ENCODE results near the gene SLC35B1. TPM values are rescaled to one million over a fixed set of nuclear protein-coding genes. Genes with fewer than 3 reads are reported as not detected.
A peak's percentile ranks its signal among the peaks of the same experiment; 100 is the strongest.

The SLC35B1 gene
- total and polyA plus RNA-seq, 2 of the 4 experiments (the other 2 are of a cell fraction), result 66.4 to 86.2 TPM

DNA sequence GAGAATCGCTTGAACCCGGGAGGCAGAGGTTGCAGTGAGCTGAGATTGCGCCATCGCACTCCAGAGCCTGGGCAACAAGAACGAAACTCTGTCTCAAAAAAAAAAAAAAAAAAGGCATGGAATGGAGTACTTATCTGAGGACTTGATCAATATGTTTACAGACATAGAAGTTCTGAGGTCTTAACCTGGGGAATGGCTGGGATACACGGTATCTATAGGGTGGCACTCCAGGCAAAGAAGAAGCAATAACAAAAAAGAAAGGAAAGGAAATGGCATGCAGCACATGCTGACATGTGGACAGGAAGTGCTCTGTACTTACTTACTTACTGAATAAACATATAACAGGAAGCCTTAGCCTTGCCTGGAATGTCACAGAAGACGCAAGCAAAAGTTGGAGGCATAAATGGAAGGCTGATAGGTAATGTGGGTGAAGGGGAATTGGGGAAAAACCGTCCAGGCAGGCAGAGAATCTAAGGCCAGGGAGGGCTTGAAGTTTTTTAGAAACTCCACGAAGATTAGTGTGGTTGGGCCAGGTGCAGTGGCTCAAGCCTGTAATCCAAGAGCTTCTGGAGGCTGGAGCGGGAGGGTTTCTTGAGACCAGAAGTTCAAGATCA, 19.8 kb downstream of the SLC35B1 start:
- CTCF ChIA-PET, result interaction anchor here (1.5 kb wide), 1 partner anchor 118 kb away, joined by 4 read pairs; no protein-coding TSS in a partner anchor

More for the DNA sequence above, 19.8 kb downstream of the SLC35B1 start:
- DNase-seq (peak; percentile 61), ATAC-seq (ENCODE audit: low read depth) (peak; percentile 63; the same call in 1 of the 2 replicates)
- intact Hi-C loops (cut with micrococcal nuclease), result no loop called here
- Histone ChIP-seq H3K4me3 (ENCODE audit: insufficient read depth, low read depth, low read length) (no peak overlapping the region), H3K9ac (ENCODE audit: low read depth, low read length) (no peak overlapping the region), H4K5ac (ENCODE audit: low read depth, low read length) (peak overlapping the region; percentile 19), H2BK120ac (ENCODE audit: low read depth, low read length) (peak overlapping the region; percentile 70), H4K8ac (ENCODE audit: low read depth in 2 of 2, low read length in 2 of 2) (peak overlapping the region; percentile 51 to 99), H3K4me1 (ENCODE audit: control insufficient read depth, insufficient read depth, low read length) (peaks cover 2% of the 10 kb centered on the region; the same call in 1 of the 2 replicates), H4K91ac (ENCODE audit: insufficient read depth, low read depth, low read length) (peak overlapping the region; percentile 70), H3K9me1 (ENCODE audit: insufficient read depth, low read length) (peaks cover 8% of the 10 kb centered on the region), H3K56ac (ENCODE audit: extremely low read depth, insufficient read depth, low read length) (no peak overlapping the region), H3K23ac (ENCODE audit: low read depth, low read length) (peak overlapping the region; percentile 13; the same call in 1 of the 2 replicates), H3K4me2 (ENCODE audit: low read depth, low read length) (no peak overlapping the region), H3K4ac (ENCODE audit: low read depth, low read length) (peak overlapping the region; percentile 57), H2BK20ac (ENCODE audit: low read depth, low read length) (peak overlapping the region; percentile 18), H3K27me3 (ENCODE audit: control insufficient read depth, insufficient read depth, low read length) (peaks cover 6% of the 10 kb centered on the region; the same call in 1 of the 2 replicates), H4K20me1 (ENCODE audit: insufficient read depth, low read length) (no peaks in the 10 kb centered on the region), H3K18ac (ENCODE audit: low read depth, low read length) (no peak overlapping the region), H3K14ac (replicated peaks; ENCODE audit: low read depth, low read length) (peak overlapping the region; percentile 71), H3K79me1 (ENCODE audit: low read depth in 1 of 2, low read length in 2 of 2) (no peaks in the 10 kb centered on the region), H2BK15ac (ENCODE audit: low read depth, low read length) (peak overlapping the region; percentile 45; the same call in 1 of the 3 replicates), H3K9me3 (ENCODE audit: control insufficient read depth, insufficient read depth, low read length) (no peaks in the 10 kb centered on the region), H2AFZ (replicated peaks; ENCODE audit: low read length, poor library complexity) (peak overlapping the region; percentile 90), H2BK5ac (ENCODE audit: low read depth, low read length, poor library complexity, severe bottlenecking) (peak overlapping the region; percentile 58), H2AK9ac (replicated peaks; ENCODE audit: low read depth, low read length, poor library complexity) (peak overlapping the region; percentile 79), H3K36me3 (ENCODE audit: control insufficient read depth, insufficient read depth, low read length) (no peaks in the 10 kb centered on the region), H3K27ac (ENCODE audit: insufficient read depth, low read length) (peak overlapping the region; percentile 14; the same call in 1 of the 2 replicates), H2AK5ac (ENCODE audit: low read depth, low read length) (0 out of 2 replicates have a peak overlapping the region, but pooled peaks have one; percentile 60)
- dilution Hi-C loops (cut with HindIII; ENCODE audit: low sequenced_read_pairs, unreplicated experiment), result no loop called here
- BruUV-seq (replicated peaks), result no TSS peak
- TF ChIP-seq, protein P1, sequence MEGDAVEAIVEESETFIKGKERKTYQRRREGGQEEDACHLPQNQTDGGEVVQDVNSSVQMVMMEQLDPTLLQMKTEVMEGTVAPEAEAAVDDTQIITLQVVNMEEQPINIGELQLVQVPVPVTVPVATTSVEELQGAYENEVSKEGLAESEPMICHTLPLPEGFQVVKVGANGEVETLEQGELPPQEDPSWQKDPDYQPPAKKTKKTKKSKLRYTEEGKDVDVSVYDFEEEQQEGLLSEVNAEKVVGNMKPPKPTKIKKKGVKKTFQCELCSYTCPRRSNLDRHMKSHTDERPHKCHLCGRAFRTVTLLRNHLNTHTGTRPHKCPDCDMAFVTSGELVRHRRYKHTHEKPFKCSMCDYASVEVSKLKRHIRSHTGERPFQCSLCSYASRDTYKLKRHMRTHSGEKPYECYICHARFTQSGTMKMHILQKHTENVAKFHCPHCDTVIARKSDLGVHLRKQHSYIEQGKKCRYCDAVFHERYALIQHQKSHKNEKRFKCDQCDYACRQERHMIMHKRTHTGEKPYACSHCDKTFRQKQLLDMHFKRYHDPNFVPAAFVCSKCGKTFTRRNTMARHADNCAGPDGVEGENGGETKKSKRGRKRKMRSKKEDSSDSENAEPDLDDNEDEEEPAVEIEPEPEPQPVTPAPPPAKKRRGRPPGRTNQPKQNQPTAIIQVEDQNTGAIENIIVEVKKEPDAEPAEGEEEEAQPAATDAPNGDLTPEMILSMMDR (conservative IDR thresholded peaks at IDR 0.05; ENCODE audit: low read depth, low read length), result no peak
- no peak for TF ChIP-seq BHLHE40 (IDR thresholded peaks at IDR 0.05; ENCODE audit: low read depth, low read length)
- TF ChIP-seq RCOR1 (IDR thresholded peaks at IDR 0.05; ENCODE audit: insufficient replicate concordance, low read length), result no peak
- no peak for TF ChIP-seq NFE2L2 (IDR thresholded peaks at IDR 0.05; ENCODE audit: low read depth, low read length)
- TF ChIP-seq POLR2A (IDR thresholded peaks at IDR 0.05; ENCODE audit: low read depth, low read length), result no peak
- TF ChIP-seq CEBPB (IDR thresholded peaks at IDR 0.05; ENCODE audit: low read depth, low read length), result 0 out of 2 replicates have a peak, but pooled peaks have one; percentile 17
- 63% methylated on average over 5 of the region's 10 CpGs; no CpG with 5 or more reads in 1 of the 2 experiments for WGBS, 2 experiments (ENCODE audit: extremely low coverage in 2 of 2, insufficient read length in 1 of 2)
- in situ Hi-C loops (cut with MboI; ENCODE audit: low sequenced_read_pairs), result no loop called here
- POLR2A ChIA-PET (ENCODE audit: unreplicated experiment), result no interaction called here
